GM18498 (cell line): ENCODE results near the gene FOXP1.

ENCODE experiments used
- ATAC-seq: cut with Tn5 transposase; IDR thresholded peaks from one replicate; pipeline ENCODE4 v1.9.1; 2021; ENCODE audit warnings: mild to moderate bottlenecking, moderate library complexity; ENCODE audit not compliant: unreplicated experiment

The FOXP1 gene

DNA sequence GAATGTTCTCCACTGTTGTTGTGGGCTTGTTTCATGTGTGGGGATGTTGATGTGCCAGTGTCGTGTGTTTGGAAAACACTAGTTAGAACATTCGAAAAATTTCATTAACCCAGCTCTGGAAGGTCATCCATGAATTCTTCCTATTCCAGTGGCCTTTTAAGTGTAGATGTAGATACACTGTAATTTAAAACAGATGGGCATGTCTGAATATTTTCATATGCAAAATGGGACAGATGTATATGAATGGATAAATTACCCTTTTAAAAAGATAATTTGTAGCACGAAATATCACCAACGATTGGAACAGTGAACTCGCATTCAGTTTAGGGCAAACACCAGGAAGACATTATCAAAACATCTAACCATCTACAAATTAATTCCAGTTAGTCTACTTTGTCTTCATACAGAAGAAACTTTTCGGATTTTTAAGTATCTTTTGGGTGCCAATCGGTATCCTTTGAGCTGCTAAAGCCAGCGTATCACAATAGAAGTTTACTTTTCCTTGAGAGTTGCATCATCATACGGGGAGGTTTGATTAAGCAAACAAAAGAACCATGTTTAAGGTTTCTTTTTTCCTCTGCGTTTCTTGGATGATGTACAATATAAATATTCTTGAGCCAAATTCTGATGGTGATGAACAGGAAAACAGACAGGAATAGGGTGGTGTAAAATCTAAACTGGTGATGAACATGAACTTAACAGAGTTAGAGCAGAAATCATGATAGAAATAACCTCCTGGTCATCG, 528.1 kb downstream of the FOXP1 start:
- ATAC-seq: no peak

DNA sequence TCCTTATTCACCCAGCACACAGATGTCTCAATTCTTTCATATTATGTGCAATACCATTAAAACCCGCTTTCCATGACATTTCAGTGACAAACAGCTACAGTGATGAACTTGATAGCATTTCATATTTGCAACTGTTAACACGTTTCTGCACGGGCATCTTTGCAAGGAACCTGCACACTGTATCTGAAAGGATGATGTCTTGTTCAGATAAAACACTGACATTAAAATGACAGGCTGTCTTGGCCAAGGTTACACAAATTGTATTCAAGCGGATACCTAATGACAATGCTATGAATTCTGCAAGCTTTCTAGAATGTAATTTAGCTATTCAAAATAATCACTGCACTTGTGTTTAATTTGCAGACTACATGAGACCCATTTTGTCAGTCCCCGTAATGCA, 529.2 kb downstream of the FOXP1 start:
- ATAC-seq: no peak

DNA sequence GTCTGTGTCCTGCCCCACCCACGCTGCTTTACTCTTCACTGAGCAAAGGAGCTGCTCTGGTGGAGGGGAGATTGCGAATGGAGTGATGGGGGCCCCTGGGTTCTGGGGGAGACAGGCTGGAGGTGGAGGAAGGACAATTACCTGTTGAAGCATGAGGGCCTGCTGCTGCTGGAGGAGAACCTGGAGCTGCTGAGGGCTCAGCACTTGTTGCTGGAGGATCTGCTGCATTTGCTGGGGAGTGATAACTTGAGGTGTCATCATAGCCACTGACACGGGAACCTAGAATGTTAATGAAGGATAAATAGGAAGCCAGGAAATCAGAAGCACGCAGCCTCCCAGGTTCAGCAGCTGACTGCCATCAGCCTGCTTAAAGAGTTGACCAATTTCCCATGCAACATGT, 530.0 kb downstream of the FOXP1 start:
- no peak for ATAC-seq

DNA sequence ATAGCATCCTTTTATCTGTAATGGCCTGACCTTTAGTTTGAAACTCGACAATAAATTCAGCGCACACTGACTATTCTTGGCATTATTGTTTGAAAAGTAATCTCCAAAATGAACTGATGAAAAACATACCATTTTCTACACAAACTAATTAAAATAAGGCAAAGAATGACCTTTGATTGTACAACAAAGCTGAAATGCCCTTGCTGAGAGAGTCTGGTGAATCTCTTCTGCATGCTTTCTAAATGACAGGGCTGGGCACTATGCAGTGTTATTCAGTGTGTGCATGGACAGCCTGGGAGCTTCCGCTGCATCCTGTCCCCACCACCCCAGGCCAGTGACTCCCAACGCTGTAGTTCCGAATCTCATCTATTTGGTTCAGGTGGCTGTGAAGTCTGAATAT, 530.8 kb downstream of the FOXP1 start:
- ATAC-seq: no peak

DNA sequence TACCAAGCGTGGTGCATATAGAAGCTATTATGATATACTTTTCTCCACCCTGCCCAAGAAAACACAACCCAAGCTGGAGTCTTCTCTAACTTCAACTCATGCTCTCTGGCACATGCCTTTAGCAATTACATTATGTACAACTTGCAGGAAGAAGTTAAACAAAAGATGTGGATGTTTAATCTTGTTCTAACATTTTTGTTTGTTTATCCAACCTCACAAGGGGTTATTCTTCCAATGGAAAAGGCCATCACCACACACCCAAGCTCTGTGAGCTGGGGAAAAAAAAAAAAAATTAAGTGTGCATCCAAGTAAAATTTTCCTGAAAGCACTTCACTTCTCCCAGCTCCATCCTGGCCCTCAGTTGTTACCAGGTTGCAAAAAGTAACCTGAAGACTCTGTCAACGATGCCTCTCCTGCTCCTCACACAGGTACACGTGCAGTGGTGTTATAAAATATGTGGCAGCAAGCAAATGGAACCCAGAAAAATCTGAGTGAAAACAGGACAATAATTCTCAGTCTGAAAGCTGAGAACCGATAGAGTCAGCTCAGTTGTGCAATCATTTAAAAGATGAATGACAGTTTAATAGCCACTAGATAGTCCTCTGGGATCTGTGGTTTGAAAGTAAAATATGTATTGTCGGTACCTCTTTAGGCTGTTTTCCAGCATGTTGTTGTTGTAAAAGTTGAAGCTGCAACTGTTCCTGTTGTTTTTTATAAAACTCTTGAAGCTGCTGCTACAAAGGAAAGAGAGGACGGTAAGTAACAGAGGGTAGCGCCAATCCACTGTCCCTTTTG, 531.4 kb downstream of the FOXP1 start:
- ATAC-seq: no peak

DNA sequence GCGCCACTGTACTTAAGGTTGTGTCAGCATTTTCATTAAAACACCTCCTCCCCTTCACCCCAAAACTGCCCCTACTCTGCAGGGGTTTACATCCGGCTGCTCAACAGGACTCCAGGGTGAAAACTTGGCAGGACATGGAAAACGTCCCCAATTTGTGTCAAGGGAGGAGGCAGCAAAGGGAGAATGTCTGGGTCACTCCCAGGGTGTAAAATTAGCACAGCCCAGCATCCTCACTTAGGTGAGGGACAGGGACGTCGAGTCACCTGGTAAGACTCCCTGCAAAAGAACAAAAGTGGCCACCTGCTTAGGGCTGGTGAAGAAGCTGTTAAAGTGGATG, 532.3 kb downstream of the FOXP1 start:
- ATAC-seq: no peak

DNA sequence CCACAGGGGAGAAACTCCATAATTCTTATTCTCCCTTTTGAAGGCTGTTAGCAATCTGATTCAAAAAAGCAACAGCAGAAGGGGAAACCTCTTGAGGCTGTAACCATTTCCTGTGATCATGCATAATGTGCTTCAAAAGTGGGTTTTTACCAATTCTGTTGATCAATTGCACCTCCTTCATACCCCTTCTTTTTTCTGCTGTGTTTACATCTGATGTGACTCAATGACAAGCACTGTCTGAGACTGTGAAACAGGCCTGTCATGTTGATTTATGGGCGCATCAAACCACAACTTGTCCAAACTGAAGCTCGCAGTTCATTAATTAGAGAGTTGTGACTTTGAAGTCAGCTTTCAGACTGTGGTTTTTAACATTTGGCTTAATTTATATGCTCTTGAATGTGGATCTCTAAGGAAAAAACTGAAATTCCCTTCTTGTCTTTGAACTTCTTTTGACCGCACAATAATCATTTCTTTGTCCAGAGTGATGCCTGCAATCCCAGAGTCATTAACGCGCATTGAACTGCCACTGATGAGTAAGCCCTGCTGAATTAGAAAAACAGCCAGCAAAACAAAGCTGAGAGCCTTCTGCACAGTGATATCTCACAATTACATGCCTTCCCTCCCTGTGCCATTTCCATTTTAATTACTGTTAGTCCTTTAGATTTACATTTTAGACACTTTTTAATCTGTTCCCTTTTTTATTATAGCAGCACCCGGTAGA, 532.8 kb downstream of the FOXP1 start:
- no peak for ATAC-seq

DNA sequence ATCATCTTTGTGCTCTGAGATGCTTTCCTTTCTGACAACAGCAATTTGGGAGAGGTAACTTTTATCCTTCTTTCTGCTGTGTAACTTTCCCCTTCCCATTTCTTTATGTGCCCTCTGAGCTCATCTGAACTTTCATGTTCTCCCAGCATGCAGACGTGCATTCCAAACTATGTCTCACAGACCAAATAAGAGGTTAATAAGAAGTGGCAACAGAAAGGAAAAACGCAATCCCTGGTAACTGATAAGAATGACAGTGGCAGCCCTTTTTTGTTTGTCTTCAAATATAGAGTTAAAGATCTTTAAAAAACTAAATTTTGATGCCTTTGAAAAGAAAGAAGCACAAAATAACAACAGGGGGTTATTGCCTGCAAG, 533.4 kb downstream of the FOXP1 start:
- no peak for ATAC-seq

DNA sequence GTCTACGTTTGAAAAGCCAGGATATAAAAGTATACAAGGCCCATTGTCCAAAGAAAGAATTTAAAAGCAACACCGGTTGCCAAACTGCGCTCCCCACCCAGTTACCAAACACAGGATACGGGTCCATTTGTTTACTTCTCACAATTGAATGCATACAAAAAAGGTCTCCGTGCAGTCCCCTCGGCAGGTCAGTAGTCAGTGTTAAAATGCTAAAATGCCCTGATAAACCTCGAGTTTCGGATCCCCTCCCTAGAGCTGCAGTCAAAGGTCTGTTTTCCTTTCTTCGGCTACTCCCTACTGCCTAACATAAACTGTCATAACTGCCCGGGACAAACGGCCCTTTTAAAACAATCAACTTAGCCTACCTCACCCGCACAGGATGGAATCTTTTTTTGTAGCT, 534.6 kb downstream of the FOXP1 start:
- ATAC-seq: no peak

DNA sequence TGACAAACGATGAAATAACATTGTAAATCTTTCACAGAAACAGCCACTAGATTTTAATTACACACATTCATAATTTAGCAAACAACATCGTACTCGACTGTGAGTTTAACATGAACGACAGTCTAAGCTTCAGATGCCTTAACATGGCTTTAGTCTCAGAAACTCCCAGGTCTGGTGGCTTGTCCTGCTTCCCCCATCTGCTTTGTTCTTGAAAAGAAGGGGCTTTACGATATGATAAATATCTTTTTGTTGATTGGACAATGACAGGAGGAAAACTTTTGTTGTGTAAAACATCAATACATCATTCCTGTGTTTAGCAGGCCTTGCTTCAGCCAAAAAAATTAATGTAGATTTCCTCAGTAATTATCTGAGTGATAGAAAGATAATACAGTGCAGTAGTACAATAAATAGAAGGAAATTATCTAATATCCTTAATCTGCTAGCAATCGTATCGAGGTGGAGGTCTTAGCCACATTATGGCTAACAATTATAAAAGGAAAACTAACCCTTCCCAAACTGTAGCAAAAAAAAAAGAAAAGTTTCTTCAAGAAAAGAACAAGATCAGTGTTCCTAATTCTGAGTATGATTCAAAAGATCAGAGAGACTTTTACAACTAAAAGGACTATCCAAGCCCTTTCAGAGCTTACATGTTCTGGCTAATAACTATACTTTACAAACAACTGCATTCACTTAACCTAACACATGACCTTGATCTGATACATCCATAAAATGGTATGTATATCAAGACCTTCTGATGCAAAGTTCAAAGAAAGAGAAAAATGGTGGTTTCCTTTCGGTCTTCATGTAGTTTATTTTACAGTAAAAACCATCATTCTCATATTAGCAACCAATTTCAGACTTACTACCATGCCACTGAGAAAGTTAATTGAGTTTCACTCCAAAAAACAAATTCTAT, 535.7 kb downstream of the FOXP1 start:
- no peak for ATAC-seq

DNA sequence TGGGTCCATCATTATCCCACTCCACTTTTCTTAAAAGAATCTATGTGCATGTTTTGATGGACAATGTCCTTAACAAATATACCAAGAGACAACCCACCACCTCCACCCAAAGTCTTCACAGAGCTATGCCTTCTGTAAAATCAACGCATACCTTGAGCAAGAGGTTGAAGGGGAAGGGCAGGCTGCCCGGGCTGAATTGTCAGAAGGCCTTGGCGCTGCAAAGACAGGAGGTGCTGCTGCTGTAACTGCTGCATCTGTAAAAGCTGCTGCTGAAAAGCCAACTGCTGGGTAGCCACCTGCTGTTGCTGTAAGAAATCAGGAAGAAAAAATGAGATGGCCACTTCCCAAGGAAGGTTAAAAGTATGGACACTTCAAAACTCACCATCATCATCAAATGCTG, 536.7 kb downstream of the FOXP1 start:
- ATAC-seq: no peak

DNA sequence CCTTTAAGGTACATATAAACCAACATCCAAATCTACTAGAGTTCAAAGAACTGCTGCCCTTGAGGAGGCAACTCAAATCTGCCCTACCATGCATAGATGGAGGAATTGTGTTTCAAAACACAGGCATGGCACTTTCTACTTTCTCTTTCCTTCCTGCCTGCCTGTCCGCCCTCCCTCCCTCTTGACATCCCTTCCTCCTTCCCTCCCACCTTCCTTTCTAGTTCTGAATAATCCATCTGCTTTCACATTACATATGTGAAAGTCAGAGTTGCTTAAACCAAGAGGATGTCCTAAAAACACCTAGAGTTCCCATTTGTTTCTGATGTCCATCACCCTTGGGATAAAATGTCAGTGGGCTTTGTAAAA, 537.6 kb downstream of the FOXP1 start:
- ATAC-seq: peak; percentile 45

DNA sequence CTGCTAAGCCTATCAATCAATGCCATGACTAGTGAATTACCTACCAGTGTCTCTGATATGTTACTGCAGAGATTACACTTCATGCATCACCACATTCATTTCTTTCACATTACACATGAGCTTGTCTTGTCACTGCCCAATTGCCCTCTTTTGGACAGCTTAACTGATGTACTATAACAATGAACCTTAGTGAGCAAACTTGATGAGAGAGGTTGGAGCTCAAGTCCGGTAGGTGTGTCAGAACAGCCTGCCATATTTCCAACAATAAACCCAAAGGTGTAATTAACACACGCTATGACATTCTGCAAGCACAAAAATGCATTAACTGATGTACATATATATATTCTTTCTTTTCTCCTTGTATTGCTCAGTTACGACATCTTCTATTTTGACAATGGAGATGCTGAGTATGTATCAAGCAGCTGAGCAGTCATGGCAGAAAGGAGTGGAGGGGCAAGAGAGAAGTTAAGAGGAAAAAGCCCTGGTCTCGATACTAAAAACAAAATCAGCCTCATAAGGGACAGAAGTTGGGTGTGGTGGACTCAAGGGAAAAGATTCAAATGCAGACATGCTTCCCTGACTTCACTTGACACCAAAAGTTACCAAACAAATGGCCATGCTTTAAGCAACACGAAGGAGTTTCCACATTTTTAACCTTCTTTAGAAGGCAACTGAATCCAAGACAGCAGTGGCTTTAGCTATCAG, 538.2 kb downstream of the FOXP1 start:
- no peak for ATAC-seq

DNA sequence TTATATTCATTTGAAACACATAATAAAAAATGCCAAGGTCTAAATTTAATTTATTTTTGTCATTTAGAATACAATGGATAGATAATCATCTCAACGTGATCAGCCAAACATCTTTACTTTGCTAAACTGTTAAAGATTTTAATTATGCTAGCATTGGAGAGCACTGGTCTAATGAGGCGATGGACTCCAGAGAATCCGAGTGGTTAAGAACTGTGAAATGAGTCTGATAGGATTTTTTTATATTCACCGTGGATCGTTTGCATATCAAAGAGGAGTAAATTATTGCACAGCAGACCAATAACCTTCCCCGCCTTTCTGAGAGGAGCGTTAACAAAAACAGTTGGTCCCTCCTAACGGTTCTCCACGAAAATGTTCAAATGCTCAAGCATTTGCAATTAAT, 540.8 kb downstream of the FOXP1 start:
- no peak for ATAC-seq

DNA sequence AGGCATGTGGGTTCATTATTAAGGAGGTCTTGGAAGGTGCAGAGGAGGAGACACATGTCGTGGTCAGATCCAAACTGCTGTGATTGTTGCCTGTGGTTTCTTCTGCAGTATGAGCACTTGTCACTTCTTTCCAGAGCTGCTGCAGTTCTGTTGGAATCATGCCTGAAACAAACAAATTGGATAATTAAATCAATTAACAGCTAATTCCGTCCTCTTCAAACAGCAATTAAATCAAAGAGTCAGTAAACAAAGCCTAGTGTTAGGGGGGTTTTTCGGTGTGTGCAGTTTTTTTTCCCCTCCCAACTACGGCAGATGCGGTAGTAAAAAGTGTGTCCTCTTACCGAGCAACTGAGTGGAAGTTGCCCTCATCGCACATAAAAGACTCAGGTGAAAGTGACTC, 542.2 kb downstream of the FOXP1 start:
- no peak for ATAC-seq

DNA sequence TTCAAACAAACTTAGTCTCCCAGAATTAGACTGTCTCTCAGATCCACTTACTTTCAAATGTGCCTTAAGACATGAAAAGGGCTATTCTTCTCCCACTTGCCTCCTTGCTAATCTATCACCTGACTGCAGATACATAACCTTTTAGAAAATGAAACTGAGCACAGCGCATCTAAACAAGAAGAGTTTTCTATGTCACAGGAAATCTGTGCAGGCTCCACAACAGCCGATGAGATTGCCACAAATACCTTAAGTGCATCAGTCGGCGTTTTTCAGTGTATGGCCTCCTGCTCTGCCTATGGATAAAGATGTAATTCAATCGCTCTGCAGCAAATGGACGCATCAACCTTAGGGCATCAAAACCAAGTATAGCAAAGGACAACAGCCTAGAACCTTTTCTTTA, 544.2 kb downstream of the FOXP1 start:
- no peak for ATAC-seq

DNA sequence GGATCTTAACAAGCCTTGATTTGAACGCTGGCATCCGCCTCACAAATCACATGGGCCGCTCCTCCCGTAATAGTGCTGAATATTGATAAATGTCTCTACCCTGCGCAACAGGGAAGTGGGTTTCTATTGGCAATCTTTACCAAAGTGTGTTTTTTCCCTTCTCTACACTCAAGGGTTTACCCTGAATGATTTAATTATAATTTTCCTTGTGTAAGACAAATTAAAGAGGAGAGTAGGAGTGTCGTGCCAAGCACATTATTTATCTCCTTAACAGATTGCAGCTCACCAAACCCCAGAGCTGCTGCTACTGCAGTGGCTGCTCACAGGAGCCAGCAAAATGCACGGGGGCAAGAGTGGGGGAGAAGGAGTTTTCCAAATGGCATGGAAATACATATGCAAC, 545.8 kb downstream of the FOXP1 start:
- no peak for ATAC-seq

DNA sequence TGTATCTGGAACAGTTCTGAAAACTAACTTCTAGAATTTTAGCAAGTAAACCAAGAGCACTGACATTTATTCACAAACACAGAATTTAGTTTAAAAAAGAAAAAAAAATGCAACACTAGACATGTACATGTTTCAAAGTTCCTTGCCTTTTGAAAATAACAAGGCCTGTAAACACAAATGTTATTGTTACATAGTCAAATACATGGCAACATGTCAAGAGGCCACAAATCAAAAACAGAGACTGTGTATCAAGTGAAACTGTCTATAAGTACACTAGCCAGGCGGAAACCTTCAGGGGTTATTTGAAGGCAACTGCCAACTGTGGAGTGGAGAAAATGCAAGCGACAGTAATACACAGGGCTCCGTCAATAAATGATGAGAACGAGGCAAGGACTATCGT, 547.6 kb downstream of the FOXP1 start:
- no peak for ATAC-seq

DNA sequence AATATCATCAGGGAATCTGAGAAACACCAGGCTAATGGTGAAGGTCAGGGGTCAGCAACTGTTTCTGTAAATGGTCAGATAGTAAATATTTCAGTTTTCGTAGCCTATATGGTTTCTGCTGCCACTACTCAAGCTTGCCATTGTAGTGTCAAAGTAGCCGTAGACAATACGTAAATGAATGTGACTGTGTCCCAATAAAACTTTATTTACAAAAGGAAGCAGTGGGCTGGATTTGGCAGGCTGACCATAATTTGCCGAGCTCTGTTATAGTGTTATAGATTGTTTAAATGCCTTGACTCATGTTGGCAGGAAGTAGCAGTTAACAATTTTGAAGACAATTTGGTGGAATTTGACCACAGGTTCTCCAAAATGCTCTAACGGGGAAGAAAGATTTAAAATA, 548.2 kb downstream of the FOXP1 start:
- ATAC-seq: no peak

DNA sequence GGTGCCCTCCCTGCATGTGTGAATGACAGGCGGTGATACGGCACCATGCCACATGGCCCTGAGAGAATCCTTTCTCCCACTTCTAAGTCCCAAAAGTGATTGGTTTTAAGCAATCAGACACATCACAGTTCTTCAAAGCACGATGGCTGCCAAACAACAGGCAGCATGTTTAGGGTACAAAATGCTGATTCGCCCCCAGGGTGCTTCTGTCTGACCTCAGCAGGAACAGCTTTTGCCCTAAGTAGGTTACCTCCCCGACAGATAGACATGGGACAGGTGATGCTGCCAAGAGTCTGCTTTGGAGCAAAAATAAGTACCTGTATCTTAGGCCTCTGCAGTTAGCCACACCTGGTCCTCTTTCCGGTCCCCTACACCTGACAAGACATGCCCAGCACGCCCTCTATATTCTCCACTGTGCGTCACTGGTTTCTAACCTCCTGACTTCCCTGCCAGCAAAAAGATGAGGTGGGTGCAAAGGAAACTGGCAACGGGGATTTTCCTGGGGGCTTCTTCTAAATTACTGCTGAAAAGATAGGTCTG, 549.8 kb downstream of the FOXP1 start:
- ATAC-seq: no peak
